HepG2 (cell line): ENCODE measurements around the gene NRL. TPM values are rescaled to one million over a fixed set of nuclear protein-coding genes. Genes with fewer than 3 reads are reported as not detected.

Source experiments
- HBP1 ChIP-seq: IDR thresholded peaks from 2 replicates; pipeline ENCODE4 v1.6.1; 2016; ENCODE audit warnings: low read depth, control low read depth
- HHEX ChIP-seq: IDR thresholded peaks from 2 replicates; pipeline ENCODE4 v1.6.1; 2016; ENCODE audit warnings: control low read depth
- KAT8 ChIP-seq: IDR thresholded peaks from 2 replicates; pipeline ENCODE4 v1.6.1; 2016; ENCODE audit warnings: missing genetic modification reagents, missing compliant biosample characterization
- KLF16 ChIP-seq, 2 experiments: sonication (generic) in 1 of 2; formaldehyde crosslinking in 1 of 2; IDR thresholded peaks; 2 replicates each; pipeline versions ENCODE4 v1.6.1 to v1.8.0; 2016 to 2023; ENCODE audit warnings: missing genetic modification reagents in 2 of 2, missing compliant biosample characterization in 1 of 2
- MED1 ChIP-seq: sonication (generic); formaldehyde crosslinking; IDR thresholded peaks from 2 replicates; pipeline ENCODE4 v1.4.0; 2020; ENCODE audit warnings: missing genetic modification reagents
- STAT5B ChIP-seq: sonication (generic); formaldehyde crosslinking; IDR thresholded peaks from 2 replicates; pipeline ENCODE4 v1.4.0; 2020; ENCODE audit warnings: missing genetic modification reagents
- TEAD2 ChIP-seq: sonication (generic); formaldehyde crosslinking; IDR thresholded peaks from 2 replicates; pipeline ENCODE4 v1.9.0; 2021; ENCODE audit warnings: missing genetic modification reagents
- ZFP90 ChIP-seq: sonication (generic); formaldehyde crosslinking; IDR thresholded peaks from 2 replicates; pipeline ENCODE4 v1.8.0; 2022; ENCODE audit warnings: missing genetic modification reagents, mild to moderate bottlenecking, inconsistent platforms, borderline replicate concordance
- ZNF24 ChIP-seq: fragments of 450-650 bp; IDR thresholded peaks from 2 replicates; pipeline ENCODE4 v1.6.1; 2017; ENCODE audit warnings: antibody characterized with exemption, mild to moderate bottlenecking
- ZNF317 ChIP-seq: sonication (generic); formaldehyde crosslinking; IDR thresholded peaks from 2 replicates; pipeline ENCODE4 v1.5.0; 2020; ENCODE audit warnings: mild to moderate bottlenecking, missing genetic modification reagents
- ZNF367 ChIP-seq: sonication (generic); formaldehyde crosslinking; IDR thresholded peaks from 2 replicates; pipeline ENCODE4 v1.4.0; 2020; ENCODE audit warnings: missing genetic modification reagents, borderline replicate concordance
- ZNF460 ChIP-seq: sonication (generic); formaldehyde crosslinking; IDR thresholded peaks from 2 replicates; pipeline ENCODE4 v1.5.1; 2020; ENCODE audit warnings: missing genetic modification reagents, mild to moderate bottlenecking, borderline replicate concordance
- ZNF775 ChIP-seq: sonication (generic); formaldehyde crosslinking; IDR thresholded peaks from 2 replicates; pipeline ENCODE4 v1.4.0; 2020; ENCODE audit warnings: missing genetic modification reagents, mild to moderate bottlenecking, moderate library complexity, borderline replicate concordance
- polyA plus RNA-seq, 8 experiments: library from polyadenylated mRNA; depleted of rRNA in 3 of 8; stranded (reverse) in 7 of 8; unstranded in 1 of 8; fragments of >200 nt; fragmentation: Illumina TruSeq in 4 of 8; extraction: Trizol in 4 of 8; gene quantifications; 2 replicates each; pipeline versions ENCODE4 v1.2.1 to v1.2.3, GENCODE V29; 2011 to 2016; ENCODE audit warnings: low read depth in 4 of 8, missing spikeins in 1 of 8, mixed read lengths in 1 of 8; ENCODE audit not compliant: insufficient read depth in 1 of 8
- total RNA-seq, 5 experiments: library from RNA; depleted of rRNA; stranded (reverse); fragments of >200 nt; fragmentation: Illumina TruSeq; extraction: Trizol; gene quantifications; 2 replicates each; pipeline ENCODE4 v1.2.3, GENCODE V29; 2016; ENCODE audit warnings: low read depth in 1 of 5
- TF ChIP-seq, protein P1 (sequence below), 2 experiments: IDR thresholded peaks; 2 replicates each; pipeline ENCODE4 v1.6.1; 2011 to 2012; ENCODE audit warnings: low read length in 2 of 2, borderline replicate concordance in 1 of 2, low read depth in 1 of 2, mild to moderate bottlenecking in 1 of 2, moderate library complexity in 1 of 2
- TF ChIP-seq, protein P2 (sequence below): sonication (generic); formaldehyde crosslinking; IDR thresholded peaks from 2 replicates; pipeline ENCODE4 v1.4.0; 2020; ENCODE audit warnings: mild to moderate bottlenecking, missing genetic modification reagents, borderline replicate concordance
- TF ChIP-seq, protein P3 (sequence below): sonication (generic); formaldehyde crosslinking; IDR thresholded peaks from 2 replicates; pipeline ENCODE4 v1.8.0; 2022; ENCODE audit warnings: mild to moderate bottlenecking, missing genetic modification reagents; ENCODE audit not compliant: insufficient replicate concordance

Gene NRL
- total and polyA plus RNA-seq, 2 of the 13 experiments (the other 11 are each of a cell fraction or from before 2014, with no cell fraction given), result 2.5 to 4.7 TPM

DNA sequence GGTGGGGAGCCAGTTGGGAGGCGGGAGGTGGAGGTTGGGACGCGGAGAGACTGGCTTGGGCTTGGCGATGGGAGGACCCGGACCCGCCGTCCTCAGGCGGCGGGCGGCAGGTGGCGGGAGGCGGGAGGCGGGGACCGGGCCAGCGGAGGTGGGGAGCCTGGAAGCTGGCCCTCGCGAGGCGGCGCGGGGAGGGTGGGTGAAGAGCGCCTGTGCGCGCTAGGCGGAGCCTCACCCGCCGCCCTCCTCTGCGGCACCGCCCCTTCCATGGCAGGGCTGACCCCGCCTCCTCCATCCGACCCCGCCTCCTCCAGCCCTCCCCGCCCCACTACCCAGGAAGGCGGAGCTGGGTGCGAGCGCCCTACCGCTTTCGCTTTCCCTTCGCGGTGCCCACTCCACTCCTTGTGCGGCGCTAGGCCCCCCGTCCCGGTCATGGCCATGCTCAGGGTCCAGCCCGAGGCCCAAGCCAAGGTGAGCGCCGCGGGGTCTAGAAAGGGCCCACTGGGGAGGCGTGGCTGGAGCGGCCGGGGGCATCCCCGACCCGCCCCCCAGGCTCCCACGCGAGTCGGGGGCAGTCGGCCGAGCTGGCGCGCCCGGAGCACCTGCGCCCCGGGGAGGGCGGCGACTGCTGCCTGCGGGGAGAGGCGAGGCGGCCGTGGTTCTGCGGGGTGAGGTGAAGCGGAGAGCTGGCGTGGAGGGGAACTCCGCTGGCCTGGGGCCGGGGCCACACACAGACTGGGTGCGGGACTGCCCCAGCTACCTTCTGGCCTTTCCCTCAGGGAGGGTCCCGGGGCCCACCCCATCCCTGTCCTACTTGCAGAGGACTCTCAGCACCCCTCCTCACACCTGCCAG, 21.3 kb upstream of the NRL start, which contains the start of gene PSME1 (continued):
- peak in 1 of 2 experiments; percentile 93; a peak in 2 of 4 replicates for TF ChIP-seq KLF16 (CRISPR knock-in tag; IDR thresholded peaks at IDR 0.05)
- TF ChIP-seq, protein P1, sequence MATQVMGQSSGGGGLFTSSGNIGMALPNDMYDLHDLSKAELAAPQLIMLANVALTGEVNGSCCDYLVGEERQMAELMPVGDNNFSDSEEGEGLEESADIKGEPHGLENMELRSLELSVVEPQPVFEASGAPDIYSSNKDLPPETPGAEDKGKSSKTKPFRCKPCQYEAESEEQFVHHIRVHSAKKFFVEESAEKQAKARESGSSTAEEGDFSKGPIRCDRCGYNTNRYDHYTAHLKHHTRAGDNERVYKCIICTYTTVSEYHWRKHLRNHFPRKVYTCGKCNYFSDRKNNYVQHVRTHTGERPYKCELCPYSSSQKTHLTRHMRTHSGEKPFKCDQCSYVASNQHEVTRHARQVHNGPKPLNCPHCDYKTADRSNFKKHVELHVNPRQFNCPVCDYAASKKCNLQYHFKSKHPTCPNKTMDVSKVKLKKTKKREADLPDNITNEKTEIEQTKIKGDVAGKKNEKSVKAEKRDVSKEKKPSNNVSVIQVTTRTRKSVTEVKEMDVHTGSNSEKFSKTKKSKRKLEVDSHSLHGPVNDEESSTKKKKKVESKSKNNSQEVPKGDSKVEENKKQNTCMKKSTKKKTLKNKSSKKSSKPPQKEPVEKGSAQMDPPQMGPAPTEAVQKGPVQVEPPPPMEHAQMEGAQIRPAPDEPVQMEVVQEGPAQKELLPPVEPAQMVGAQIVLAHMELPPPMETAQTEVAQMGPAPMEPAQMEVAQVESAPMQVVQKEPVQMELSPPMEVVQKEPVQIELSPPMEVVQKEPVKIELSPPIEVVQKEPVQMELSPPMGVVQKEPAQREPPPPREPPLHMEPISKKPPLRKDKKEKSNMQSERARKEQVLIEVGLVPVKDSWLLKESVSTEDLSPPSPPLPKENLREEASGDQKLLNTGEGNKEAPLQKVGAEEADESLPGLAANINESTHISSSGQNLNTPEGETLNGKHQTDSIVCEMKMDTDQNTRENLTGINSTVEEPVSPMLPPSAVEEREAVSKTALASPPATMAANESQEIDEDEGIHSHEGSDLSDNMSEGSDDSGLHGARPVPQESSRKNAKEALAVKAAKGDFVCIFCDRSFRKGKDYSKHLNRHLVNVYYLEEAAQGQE (IDR thresholded peaks at IDR 0.05; ENCODE audit: borderline replicate concordance in 1 of 2, low read depth in 1 of 2, low read length in 2 of 2), result peak in 1 of 2 experiments; percentile 26; a peak in 1 of 4 replicates
- no peak; the same call in none of the 2 replicates for TF ChIP-seq STAT5B (CRISPR knock-in tag)
- TF ChIP-seq ZFP90 (CRISPR knock-in tag), result peak; percentile 93
- peak; percentile 92 for TF ChIP-seq MED1
- TF ChIP-seq, protein P2, sequence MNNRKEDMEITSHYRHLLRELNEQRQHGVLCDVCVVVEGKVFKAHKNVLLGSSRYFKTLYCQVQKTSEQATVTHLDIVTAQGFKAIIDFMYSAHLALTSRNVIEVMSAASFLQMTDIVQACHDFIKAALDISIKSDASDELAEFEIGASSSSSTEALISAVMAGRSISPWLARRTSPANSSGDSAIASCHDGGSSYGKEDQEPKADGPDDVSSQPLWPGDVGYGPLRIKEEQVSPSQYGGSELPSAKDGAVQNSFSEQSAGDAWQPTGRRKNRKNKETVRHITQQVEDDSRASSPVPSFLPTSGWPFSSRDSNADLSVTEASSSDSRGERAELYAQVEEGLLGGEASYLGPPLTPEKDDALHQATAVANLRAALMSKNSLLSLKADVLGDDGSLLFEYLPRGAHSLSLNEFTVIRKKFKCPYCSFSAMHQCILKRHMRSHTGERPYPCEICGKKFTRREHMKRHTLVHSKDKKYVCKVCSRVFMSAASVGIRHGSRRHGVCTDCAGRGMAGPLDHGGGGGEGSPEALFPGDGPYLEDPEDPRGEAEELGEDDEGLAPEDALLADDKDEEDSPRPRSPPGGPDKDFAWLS, result no peak
- 0 out of 2 replicates have a peak, but pooled peaks have one; percentile 9 for TF ChIP-seq HHEX (CRISPR knock-in tag)
- peak; percentile 68; the same call in 1 of the 2 replicates for TF ChIP-seq ZNF367 (CRISPR knock-in tag)
- TF ChIP-seq KAT8 (CRISPR knock-in tag), result peak; percentile 89
- peak; percentile 62; the same call in 1 of the 2 replicates for TF ChIP-seq TEAD2 (CRISPR knock-in tag)
- TF ChIP-seq, protein P3, sequence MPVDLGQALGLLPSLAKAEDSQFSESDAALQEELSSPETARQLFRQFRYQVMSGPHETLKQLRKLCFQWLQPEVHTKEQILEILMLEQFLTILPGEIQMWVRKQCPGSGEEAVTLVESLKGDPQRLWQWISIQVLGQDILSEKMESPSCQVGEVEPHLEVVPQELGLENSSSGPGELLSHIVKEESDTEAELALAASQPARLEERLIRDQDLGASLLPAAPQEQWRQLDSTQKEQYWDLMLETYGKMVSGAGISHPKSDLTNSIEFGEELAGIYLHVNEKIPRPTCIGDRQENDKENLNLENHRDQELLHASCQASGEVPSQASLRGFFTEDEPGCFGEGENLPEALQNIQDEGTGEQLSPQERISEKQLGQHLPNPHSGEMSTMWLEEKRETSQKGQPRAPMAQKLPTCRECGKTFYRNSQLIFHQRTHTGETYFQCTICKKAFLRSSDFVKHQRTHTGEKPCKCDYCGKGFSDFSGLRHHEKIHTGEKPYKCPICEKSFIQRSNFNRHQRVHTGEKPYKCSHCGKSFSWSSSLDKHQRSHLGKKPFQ (CRISPR knock-in tag), result no peak
- no peak for TF ChIP-seq ZNF775 (CRISPR knock-in tag)
- no peak for TF ChIP-seq ZNF24
- TF ChIP-seq ZNF317 (CRISPR knock-in tag), result peak; percentile 73
- TF ChIP-seq ZNF460 (CRISPR knock-in tag), result no peak
- TF ChIP-seq HBP1, result no peak; the same call in 1 of the 2 replicates
